ENCODE results near the gene SEPTIN10.
A peak's percentile ranks its signal among the peaks of the same experiment; 100 is the strongest.
"Not testable (repeated sequence)": the region's sequence is repeated elsewhere in the genome, so short reads cannot be mapped to it uniquely, and the experiment has no call there.

The SEPTIN10 gene

DNA sequence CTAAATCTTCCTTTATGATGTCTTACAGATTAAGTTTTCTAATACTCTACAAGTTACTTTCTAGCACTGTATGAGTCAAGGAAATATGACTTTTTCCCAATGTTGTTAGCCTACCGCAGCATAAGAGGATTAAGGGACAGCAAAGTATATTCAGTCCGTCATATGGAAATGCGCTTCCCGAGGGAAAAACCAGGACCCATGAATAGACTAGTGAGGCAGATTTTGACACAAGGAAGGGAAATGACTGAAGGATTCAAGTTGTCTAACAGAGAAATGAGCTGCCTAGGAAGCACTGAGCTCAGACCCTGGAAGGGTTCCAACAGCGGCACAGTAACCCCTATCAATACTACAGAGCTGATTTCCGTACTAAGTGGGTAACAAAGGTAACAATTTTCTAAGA is 12.0 kb downstream of the SEPTIN10 start:
- DNase-seq (ENCODE audit: low spot score): no peak

DNA sequence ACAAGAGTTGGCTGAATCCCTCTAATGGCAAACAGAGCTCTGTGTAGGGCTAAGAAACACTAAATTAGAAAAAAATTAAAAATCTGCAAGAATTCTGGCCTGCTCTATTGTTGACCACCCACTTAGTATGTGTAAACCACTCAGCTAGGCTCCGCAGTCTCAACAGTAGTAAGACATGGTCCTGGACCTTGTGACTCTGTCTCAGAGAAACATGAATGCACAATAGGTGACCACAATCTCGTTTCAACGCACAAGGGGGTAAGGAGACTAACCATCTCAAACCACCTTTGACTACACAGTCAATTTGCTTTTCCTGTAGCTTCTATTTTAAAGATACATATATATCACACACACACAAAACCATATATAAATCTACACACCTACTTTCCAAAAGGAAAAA is 16.5 kb downstream of the SEPTIN10 start:
- DNase-seq (ENCODE audit: low spot score): no peak

DNA sequence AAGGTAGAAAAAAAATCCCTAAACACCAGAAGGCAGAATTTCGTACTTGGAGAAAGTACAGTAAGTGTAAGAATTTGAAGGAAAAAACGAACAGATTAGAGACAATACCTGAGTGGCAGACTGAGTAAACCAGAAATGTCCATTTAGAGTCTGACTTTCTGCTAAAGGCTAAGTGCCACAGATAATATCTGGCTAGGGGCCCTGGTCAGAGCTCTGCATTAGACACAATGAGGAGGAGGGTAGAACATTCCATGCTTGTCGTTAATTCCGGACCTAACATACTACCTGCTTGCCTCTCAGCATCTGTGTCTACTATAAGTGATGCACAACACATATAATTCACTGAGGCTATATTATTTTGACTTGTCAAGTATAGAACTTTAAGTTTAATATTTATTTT is 18.1 kb downstream of the SEPTIN10 start:
- no peak for DNase-seq (ENCODE audit: low spot score)

DNA sequence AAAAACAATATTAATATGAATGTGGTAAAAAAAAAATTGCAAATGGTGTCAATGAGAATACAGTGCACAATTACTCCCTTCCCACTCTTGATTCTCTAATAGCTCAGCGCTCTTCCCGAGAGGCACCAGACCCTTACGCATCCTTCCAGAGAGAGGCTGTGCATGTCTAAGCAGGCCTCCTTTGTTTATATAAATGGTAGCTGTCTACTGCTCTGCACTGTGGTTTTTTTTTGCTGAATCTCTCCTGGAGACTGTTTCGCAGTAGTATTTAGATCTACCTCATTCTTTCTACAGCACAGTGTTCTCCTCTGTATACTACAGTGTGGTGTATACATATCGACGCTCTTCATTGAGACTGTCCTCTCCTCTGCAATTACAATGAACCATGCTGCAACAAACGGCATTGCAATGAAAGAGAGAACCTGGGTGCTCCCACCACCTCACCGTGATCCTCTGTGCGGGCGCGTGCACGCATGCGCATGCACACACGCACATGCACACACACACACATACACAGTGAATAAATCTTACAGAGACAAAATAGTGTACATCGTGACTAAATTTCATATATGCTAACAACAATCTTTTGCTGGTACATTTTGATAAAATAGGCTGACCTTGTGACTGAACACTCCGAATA is 19.4 kb downstream of the SEPTIN10 start:
- no peak for DNase-seq (ENCODE audit: low spot score)

DNA sequence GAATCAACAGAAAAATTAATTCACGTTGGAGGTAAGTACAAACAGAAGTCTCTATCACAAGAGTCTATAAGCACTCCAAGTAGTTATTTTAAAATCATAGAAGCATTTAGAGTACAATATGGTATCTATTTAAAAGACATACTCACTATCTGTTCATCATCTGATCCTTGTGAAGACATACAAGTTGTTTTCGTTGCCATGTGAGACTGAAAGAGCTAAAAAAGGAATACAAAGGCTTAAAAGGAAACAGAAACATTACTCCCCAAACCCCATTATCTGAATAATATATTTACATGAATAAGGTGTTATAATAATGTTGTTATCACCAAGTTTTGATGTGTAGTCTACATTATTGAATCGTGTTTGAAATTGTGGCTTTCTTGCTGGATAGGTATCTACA is 20.9 kb downstream of the SEPTIN10 start:
- DNase-seq (ENCODE audit: low spot score): no peak

DNA sequence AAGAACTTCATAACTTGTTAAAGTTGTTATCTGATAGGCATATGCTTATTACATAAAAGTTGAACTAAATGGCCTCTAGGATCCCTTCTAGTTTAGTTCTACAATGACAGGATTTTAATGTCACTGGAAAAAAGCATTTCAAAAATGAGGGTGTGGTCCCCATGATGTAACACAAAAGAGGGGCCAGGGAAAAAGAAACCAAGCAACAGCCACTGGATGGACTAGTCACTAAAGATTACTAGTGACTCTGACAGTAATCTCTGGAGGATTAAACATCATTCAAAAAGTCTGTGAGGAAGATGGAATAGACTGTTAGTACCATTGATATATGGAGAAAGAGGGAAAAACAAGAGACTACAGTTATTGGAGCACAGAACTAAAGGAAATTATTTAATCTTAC is 22.6 kb downstream of the SEPTIN10 start:
- DNase-seq (ENCODE audit: low spot score): no peak

DNA sequence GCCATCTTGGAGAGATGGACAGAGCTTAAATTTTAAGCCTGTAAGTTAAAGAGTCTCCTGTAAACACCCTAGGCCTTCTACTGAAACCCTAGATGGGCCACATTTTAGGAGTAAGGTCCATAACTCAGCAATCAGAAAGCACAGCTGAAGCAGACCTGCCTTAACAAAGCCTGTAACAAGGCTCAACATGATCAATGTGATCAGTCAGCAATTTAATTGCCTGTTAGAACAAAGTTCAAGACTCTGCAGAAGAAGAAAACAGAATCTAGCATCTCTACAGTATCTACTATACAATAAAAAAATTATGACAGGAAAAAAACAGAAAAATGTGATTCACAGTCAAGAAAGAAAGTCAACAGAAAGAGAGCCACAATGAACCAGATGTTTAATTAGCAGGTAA is 27.1 kb downstream of the SEPTIN10 start:
- DNase-seq (ENCODE audit: low spot score): no peak

DNA sequence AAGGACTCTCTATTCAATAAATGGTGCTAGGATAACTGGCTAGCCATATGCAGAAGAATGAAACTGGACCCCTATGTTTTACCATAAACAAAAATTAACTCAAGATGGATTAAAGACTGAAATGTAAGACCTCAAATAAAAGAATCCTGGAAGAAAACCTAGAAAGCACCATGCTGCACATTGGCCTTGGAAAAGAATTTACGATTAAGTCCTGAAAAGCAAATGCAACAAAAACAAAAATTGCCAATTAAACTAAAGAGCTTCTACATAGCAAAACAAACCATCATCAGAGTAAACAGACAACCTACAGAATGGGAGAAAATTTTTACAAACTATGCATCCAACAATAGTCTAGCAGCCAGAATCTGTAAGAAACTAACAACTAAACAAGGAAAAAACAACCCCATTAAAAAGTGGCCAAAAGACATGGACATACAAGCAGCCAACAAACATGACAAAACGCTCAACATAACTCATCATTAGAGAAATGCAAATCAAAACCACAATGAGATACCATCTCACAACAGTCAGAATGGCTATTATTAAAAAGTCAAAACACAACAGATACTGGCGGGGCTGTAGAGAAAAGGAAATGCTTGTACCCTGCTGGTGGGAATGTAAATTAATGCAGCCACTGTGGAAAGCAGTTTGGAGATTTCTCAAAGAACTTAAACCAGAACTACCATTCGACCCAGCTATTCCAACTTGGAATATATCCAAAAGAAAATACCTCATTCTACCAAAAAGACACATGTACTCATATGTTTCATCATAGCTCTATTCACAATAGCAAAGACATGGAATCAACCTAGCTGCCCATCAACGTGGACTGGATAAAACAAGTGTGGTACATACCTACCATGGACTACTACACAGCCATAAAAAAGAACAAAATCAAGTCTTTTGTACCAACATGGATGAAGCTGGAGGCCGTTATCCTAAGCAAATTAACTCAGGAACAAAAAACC is 30.6 kb downstream of the SEPTIN10 start:
- DNase-seq (ENCODE audit: low spot score): no peak

DNA sequence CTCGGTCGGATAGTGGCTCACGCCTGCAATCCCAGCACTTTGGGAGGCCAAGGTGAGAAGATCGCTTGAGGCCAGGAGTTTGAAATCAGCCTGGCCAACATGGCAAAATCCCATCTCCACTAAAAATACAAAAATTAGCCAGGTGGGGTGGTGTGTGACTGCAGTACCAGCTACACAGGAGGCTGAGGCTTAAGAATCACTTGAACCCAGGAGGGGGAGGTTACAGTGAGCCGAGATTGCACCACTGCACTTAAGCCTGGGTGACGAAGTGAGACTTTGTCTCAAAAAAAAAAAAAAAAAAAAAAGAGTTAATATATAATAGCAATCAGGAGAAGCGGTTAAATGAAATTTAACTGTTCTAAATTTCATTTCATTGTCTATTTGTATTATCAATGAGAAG is 36.1 kb downstream of the SEPTIN10 start:
- not testable (repeated sequence) for DNase-seq (ENCODE audit: low spot score)

DNA sequence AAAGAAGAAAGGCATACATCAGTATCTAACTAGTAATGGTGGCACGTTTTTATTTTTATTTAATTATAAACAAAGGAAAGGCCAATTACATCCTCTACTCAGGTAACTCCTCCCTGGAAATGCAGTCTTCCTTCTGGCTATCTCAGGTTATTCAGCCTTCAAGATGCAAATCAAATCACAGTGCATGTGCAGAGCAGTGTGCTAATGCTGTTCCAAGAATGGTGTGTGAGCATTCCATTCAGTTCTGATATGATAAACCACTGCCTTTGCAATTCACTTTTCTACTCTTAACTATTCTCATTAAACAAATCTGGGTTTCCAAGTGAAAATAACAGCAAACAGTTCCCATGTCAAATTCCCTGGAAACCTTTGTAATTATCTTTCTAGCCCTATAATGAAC is 38.4 kb downstream of the SEPTIN10 start:
- DNase-seq (ENCODE audit: low spot score): no peak

DNA sequence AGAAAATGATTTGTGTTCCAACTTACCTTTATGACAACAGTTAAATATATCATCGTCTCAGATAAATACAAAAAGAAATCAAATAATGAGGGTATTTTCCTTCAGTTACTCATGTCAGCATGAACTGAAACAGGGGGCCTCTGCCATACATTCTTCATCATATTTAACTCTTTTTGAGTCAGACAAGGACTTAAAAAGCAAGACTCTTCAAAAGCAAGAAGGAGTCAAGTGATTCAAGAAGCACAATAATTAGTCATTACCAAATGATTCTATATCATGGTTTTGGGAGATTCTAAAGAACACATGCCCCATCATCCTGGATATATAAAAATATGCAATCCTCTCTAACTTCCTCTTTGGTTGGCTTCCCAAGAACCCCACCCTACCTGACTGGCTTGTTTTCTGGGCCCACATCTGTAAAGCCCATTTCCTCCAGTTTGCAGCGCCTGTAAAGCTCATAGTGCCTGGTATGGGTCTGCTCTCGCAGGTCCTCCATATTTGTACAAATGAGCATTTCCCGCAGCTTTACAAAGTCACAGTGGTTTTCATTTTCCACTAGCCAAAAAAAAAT is 49.7 kb downstream of the SEPTIN10 start:
- no peak for DNase-seq (ENCODE audit: low spot score)

DNA sequence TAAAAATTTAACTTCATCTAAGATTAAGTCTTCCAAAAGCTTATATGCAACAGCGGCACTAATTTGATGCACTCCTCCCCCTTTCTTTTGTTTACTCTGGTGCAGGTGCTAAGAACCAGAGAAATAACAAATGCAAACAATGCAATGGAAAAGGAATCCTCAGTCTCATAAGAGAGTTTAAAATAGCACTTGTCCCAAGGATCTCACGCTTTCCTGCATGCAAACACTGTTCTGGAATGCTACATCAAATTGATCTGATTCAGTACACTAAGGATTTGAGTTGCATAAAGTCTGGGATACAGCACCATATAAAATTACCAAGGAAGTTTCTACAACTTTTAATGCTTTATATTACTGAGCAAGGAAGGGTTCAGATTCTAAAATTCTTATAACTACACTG is 50.5 kb downstream of the SEPTIN10 start:
- peak; percentile 19 for DNase-seq (ENCODE audit: low spot score)

DNA sequence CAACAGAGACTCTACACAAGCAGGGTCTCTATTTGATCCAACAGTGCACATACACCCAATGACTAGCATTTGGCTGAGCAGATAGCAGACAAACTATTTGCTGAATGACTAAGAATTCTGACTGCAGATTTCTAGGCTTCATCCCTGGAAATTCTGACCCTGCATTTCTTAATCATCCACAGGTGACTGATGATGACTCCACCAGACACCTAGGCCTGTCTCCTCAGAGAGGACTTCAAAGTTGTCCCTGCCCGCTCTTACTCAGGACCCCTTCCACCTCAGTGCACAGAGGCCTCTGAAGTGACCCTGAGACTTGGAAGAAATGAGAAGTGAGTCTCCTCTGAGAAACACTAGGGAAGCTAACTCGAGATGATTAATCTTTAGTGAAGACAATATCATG is 51.3 kb downstream of the SEPTIN10 start:
- DNase-seq (ENCODE audit: low spot score): peak; percentile 16

DNA sequence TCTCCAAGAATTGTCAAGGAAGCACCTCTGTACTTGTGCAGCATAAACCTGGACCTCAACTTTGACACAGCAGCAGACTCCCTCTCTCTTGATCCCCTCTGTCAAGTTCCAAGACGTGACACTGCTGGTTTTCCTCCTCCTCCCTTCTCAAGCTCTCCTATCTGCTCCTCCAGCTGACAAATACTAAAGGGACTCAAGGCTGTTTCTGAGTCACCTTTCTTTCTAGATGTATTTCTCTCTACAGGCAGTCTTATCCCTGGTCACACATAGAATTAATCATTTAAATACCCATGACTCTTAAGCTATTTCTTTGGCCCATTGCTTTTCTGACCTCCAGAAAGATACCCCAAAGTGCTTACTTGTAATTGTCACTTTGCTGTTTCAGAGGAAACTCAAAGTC is 53.5 kb downstream of the SEPTIN10 start:
- peak; percentile 34 for DNase-seq (ENCODE audit: low spot score)

DNA sequence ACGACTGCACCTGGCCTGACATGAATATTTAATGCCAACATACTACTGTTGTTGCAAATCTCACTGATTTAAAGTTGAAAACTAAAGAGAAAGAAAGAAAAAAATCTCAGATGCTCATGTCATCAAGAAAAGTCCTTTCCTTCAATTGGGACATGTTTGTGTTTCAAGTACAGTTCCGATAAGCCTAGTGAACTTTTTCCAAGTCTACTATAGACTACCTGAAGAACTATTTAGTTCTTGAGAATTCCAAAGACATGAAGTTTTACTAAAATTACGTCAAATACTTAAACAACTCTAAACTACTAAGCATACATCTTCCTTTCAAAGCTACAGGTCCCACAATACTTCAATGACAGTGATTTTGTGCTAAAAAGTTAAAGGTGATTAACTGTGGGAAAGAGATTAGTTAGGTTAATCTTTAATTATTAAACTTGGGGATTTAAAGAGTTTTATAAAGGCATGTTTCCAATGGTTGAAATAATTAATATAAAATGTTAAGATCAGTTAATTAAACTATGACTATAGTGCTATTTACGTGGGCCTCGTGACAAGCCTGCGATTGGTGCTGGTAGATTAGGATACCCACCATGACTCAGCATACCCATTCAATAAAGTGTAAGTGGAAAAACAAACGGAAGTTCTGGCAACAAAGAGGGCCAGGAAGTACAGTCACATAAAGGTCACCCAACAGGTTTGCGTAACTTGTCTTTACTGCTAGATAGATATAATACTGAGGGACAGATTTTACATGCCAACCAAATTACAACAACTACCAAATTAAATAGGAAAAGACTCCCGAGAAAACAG is 55.5 kb downstream of the SEPTIN10 start:
- peak; percentile 61 for DNase-seq (ENCODE audit: low spot score)

DNA sequence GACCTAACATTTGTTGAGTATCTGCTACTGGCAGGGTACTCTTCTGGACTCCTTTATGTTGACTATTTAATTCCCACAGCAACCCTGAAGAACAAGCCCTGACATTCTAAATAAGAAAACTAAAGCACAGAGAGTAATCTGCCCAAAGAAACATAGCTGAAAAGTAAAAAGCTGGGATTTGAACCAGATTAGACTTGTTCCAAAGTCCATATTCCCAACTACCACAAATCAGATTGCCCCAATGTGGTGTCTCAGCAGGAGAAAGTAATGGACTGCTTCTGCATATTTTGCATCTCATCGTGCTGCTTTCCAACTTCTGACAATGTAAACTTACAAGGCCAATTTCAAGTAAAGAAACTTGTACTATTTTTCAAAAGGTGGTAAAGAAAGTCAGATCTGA is 56.5 kb downstream of the SEPTIN10 start:
- no peak for DNase-seq (ENCODE audit: low spot score)

DNA sequence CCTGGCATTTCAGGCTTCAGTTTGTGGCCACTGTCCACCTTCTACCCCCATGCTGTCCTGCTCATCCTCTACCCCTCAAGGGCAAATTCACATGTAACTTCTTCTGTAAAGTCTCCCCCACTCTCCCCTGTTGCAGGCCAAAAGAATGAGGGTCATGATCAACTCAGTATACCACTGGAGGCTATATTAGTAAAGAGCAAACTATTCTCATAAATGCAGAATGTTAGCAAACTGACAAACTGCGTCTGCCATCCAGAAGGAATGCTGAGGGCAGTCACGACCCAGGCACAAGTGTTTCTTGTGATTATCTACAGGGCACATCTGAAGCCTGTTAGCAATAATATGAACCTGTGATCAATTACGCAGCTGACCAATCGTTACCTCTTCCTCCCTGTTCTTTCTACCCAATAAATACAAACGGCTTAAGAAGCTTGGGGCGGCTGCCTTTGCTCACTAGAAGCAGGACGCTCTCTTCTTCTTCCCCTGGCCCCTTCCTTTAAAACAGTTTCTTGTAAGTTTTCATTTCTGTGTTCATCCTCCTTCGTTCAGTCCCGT is 58.3 kb downstream of the SEPTIN10 start:
- no peak for DNase-seq (ENCODE audit: low spot score)

DNA sequence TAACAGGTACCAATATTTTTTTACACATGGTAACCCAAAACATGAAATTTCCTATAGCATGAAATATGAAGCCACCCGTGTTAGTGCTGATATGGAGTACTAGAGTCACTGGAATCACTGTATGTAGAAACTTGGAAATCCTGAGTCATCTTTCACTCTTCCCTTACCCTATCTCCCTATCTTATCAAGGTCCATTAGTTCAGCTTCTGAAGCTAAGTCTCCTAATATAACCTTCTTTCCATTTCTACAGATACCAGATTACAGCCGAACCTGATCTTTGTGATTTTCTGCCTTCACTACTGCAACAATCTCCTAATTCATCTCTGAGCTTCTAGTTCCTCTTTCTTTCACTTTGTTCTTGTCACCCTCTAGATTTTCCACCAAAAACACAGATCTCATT is 59.0 kb downstream of the SEPTIN10 start:
- DNase-seq (ENCODE audit: low spot score): no peak

DNA sequence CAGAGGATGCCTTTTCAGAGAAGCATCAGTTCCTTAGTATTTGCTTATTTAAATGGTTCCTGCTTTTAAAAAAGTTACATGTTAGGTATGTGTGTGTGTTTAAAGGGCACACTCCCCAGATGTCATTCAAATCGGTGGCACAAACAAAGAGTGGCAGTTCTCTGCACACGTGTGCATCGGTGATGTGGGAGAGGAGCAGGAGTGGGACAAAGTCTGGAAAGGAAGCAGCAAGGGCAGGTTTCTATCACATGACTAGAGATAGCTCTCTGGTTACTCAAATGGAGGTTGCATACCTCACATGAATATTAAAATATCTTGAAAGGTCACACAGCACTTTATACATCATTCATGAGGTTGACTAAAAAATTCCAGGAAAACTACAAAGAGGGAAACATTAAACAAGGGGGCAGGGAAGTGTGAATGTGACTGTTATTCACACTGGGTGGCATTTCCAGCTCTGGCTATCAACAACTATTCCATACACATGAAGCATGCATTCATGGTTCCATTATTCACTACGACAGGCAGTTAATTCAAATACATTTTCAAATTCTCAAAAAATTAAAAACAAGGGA is 64.7 kb downstream of the SEPTIN10 start:
- DNase-seq (ENCODE audit: low spot score): no peak

DNA sequence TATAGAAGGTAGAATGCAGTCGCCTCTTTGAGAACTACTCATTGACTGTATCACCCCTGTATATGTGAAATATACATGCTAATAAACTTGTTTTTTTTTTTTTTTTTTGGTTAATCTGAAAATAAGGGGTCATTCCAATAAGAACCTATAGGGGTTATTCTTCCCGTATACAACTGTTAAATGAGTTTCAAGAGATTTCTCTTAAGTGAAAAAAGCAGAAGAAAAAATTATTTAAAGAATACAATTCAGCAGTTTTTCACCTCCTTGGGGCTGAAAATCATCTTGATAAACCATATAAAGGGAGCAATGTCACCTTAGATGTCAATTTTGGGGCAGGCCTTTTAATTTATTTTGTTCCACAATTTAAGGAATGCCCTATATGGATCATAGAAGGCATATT is 66.5 kb downstream of the SEPTIN10 start:
- DNase-seq (ENCODE audit: low spot score): no peak

DNA sequence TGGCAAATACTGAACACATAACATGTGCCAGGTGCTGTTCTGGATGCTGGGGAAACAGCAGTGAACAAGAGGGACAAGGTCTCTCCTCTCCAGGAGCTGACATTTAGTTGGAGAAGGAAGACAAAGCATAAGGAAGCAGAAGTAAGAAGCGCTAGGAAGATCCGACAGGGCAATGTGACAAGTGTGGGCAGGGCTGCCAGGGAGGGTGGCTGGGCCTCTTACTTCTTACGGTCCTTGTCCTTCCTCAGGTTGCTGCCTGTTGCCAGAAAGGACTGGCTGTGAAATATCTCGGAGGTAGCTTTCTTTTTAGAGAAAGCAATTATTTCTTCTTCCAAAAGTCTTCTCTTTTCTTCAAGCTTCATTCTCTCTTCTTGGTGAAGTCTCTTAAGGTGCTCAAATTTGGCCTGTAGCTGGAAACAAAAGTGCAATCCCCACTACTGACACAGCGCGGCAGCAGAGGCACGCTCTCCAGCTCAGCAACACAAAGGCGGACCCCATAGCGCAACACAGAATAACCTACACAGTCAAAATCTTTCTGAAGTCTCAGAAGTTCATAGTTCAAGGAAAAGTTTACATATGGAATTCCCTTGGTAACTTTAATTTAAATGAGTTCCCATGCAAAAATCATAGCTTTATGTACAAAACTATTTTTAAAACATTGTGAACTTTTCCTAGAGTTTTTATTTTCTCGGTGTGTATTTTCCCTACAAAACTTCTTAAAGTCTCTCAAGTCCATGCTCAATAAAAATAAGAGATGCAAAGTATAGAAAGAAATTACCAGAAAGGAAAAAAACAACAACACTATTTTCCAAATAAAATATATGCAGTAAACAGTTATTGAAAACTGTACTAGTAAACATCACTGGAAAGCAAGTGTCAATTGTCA is 67.7 kb downstream of the SEPTIN10 start:
- DNase-seq (ENCODE audit: low spot score): peak; percentile 73
